Measurements from ENCODE around the gene ALS2. TPM values are rescaled to one million over a fixed set of nuclear protein-coding genes. Genes with fewer than 3 reads are reported as not detected.

ALS2 gene
- total and polyA plus RNA-seq, 11 donors = 12.3 to 45.1 (median 34.7) TPM

DNA sequence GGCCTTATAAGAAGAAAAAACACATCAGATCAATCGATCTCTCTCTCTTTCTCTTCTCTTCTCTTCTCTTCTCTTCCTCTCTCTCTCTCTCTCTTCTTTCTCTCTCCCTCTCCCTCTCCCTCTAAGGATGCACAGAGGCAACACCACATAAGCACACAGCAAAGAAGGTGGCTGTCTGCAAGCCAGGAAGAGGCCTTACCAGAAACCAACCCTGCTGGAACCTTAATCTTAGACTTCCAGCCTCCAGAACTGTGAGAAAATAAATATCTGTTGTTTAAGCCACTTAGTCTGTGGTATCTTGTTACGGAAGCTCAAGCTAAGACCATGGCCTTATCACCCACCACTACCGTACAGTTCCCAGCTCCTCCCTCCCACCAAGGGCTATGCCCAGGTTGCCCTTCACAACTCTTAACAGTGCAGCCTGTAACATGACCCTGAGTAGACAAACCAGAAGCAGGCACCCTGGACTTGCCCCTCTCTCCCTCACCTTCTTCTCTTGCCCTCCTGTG, 112.3 kb downstream of the ALS2 start:
- no peak for ATAC-seq
- H3K27me3 ChIP-seq = no peaks in the 10 kb centered on the region
- H3K4me1 ChIP-seq = no peaks in the 10 kb centered on the region
- peaks cover 0 to 4% (median 0%) of the 10 kb centered on the region in 12 donors for H3K9me3 ChIP-seq
- DNase-seq = no peak
- no peaks in the 10 kb centered on the region for H3K36me3 ChIP-seq
- intact Hi-C loops (cut with DNase I) = no loop called here
- 46 to 61% (median 54%) methylated on average over 3 of the region's 3 CpGs for WGBS, 4 donors
- no peak overlapping the region for H3K27ac ChIP-seq
- no peak for TF ChIP-seq POLR2A (IDR thresholded peaks at IDR 0.05)
- TF ChIP-seq, protein P1, sequence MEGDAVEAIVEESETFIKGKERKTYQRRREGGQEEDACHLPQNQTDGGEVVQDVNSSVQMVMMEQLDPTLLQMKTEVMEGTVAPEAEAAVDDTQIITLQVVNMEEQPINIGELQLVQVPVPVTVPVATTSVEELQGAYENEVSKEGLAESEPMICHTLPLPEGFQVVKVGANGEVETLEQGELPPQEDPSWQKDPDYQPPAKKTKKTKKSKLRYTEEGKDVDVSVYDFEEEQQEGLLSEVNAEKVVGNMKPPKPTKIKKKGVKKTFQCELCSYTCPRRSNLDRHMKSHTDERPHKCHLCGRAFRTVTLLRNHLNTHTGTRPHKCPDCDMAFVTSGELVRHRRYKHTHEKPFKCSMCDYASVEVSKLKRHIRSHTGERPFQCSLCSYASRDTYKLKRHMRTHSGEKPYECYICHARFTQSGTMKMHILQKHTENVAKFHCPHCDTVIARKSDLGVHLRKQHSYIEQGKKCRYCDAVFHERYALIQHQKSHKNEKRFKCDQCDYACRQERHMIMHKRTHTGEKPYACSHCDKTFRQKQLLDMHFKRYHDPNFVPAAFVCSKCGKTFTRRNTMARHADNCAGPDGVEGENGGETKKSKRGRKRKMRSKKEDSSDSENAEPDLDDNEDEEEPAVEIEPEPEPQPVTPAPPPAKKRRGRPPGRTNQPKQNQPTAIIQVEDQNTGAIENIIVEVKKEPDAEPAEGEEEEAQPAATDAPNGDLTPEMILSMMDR (IDR thresholded peaks at IDR 0.05) = no peak
- H3K4me3 ChIP-seq = no peak overlapping the region

DNA sequence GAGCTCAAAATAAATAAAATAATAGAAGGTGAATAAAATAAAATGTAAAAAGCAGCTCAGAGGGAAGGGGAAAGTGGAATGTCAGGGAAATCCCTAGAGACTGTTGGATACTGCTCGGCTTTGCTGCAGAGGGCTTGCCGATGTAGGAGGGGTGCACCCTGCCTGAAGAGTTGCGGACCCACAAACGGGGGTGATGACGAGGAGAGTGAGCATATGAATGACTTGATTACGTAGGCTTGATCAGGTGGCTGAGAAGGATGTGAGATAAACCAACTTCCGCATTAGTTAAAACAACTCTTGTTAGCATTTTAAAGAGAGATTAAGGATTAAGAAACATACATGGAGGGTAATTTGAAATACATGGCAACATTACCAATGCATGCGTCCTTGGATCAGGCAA, 116.4 kb downstream of the ALS2 start:
- no peak for ATAC-seq
- no peaks in the 10 kb centered on the region for H3K9me3 ChIP-seq
- no peak for DNase-seq
- no peak overlapping the region for H3K4me3 ChIP-seq
- H3K36me3 ChIP-seq = no peaks in the 10 kb centered on the region
- TF ChIP-seq, protein P1 (IDR thresholded peaks at IDR 0.05) = no peak
- TF ChIP-seq POLR2A (IDR thresholded peaks at IDR 0.05) = no peak
- WGBS, 4 donors = 68 to 72% (median 71%) methylated on average over 8 of the region's 8 CpGs
- no peaks in the 10 kb centered on the region for H3K27me3 ChIP-seq
- H3K27ac ChIP-seq = no peak overlapping the region
- intact Hi-C loops (cut with DNase I) = no loop called here
- H3K4me1 ChIP-seq = no peaks in the 10 kb centered on the region

DNA sequence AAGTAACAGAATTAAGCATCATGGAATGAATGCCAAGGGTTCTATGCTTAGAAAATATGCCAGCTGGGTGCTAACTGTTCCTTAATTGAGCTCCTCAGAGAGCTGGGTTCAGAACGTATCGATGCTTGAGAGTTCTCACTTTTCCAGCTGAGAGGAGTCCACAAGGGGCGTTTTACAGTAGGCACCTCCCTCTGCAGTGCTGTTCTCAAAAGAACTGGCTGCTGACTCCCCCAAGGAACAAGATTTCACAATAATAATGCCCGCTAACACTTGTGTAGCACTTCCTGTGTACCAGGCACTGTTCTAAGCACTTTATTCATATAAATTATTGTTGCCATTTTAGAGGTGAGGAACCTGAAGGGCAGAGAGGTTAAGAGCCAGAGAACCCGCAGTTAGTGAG, 119.4 kb downstream of the ALS2 start:
- intact Hi-C loops (cut with DNase I) = no loop called here
- Histone ChIP-seq H3K4me3 (no peak overlapping the region), H3K36me3 (no peaks in the 10 kb centered on the region), H3K27me3 (no peaks in the 10 kb centered on the region), H3K4me1 (no peaks in the 10 kb centered on the region), H3K27ac (no peak overlapping the region), H3K9me3 (no peaks in the 10 kb centered on the region)
- no peak for ATAC-seq
- WGBS, 4 donors = 52 to 61% (median 54%) methylated on average over 5 of the region's 5 CpGs
- TF ChIP-seq POLR2A (IDR thresholded peaks at IDR 0.05) = no peak
- TF ChIP-seq, protein P1 (IDR thresholded peaks at IDR 0.05) = no peak
- DNase-seq = no peak

DNA sequence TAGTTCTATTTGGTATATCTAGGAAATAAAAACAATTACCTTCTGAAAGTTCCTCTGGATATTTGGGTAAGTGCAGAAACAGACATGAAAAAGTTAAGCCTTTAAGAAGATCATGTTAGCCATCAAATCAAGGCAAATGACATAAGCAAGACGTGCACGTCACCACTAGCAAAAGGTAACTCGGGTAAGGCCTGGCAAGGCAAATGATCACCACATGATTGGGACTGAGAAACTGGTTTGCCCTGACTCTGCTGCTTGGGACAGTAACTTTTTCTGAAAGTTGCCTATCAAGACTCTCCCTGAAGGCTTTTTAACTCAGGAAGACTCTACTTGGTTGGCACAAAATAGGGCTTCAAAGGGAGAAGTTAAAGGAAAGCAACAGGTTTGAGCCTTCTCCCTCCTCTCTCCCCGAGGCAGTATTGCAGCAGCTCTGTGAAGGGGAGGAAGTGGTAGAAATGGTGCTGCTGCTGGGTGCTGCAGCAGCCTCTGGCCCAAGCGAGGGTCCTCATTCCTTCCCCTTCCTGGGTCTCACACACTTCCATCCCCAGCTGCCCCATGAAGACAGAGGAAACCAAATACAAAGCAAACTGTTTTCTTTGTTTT, 120.3 kb downstream of the ALS2 start:
- Histone ChIP-seq H3K27me3 (no peaks in the 10 kb centered on the region), H3K36me3 (no peaks in the 10 kb centered on the region), H3K4me1 (no peaks in the 10 kb centered on the region), H3K9me3 (no peaks in the 10 kb centered on the region), H3K27ac (no peak overlapping the region), H3K4me3 (no peak overlapping the region)
- TF ChIP-seq POLR2A (IDR thresholded peaks at IDR 0.05) = no peak
- TF ChIP-seq, protein P1 (IDR thresholded peaks at IDR 0.05) = no peak
- no peak for DNase-seq
- no peak for ATAC-seq
- intact Hi-C loops (cut with DNase I) = no loop called here
- WGBS, 4 donors = 68 to 73% (median 71%) methylated on average over 5 of the region's 5 CpGs
